NCI-H128 (cell line): Measurements from ENCODE around the gene VWF.
"Not testable (repeated sequence)": the region's sequence is repeated elsewhere in the genome, so short reads cannot be mapped to it uniquely, and the experiment has no call there.

Source experiments
- DNase-seq: peaks from one replicate; lab custom pipeline; 2025; ENCODE audit not compliant: unreplicated experiment; lab: John Stamatoyannopoulos, UW

Gene VWF

GRCh38 chr12:6106218-6106617 lies 18.3 kb downstream of the VWF start:
- DNase-seq: no peak

- no peak for DNase-seq
Observed at GRCh38 chr12:6104842-6105241, 19.6 kb downstream of the VWF start.

- no peak for DNase-seq
Observed at GRCh38 chr12:6104027-6104426, 20.4 kb downstream of the VWF start.

- DNase-seq: not testable (repeated sequence)
Observed at GRCh38 chr12:6102021-6102420, 22.4 kb downstream of the VWF start.

- no peak for DNase-seq
Observed at GRCh38 chr12:6099316-6099715, 25.2 kb downstream of the VWF start.

DNA sequence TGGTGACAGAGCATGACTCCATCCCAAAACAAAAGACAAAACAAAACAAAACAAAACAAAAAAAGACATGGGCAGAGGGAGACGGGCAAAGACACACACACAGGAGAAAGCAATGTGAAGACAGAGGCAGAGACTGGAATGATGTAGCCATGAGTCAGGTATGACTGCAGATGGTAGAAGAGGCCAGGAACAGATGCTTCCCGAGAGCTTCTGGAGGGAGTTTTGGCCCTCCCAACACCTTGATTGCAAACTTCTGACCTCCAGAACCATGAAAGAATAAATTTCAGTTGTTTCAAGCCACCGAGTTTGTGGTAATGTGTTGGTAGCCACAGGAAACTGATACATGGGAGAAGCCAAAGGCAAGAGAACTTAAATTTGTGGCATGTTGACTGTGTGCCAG lies 27.1 kb downstream of the VWF start:
- no peak for DNase-seq

GRCh38 chr12:6096527-6096926 lies 27.9 kb downstream of the VWF start:
- DNase-seq: no peak

- no peak for DNase-seq
Observed at GRCh38 chr12:6095269-6095668, 29.2 kb downstream of the VWF start.

GRCh38 chr12:6093764-6094163 lies 30.7 kb downstream of the VWF start:
- DNase-seq: no peak

DNA sequence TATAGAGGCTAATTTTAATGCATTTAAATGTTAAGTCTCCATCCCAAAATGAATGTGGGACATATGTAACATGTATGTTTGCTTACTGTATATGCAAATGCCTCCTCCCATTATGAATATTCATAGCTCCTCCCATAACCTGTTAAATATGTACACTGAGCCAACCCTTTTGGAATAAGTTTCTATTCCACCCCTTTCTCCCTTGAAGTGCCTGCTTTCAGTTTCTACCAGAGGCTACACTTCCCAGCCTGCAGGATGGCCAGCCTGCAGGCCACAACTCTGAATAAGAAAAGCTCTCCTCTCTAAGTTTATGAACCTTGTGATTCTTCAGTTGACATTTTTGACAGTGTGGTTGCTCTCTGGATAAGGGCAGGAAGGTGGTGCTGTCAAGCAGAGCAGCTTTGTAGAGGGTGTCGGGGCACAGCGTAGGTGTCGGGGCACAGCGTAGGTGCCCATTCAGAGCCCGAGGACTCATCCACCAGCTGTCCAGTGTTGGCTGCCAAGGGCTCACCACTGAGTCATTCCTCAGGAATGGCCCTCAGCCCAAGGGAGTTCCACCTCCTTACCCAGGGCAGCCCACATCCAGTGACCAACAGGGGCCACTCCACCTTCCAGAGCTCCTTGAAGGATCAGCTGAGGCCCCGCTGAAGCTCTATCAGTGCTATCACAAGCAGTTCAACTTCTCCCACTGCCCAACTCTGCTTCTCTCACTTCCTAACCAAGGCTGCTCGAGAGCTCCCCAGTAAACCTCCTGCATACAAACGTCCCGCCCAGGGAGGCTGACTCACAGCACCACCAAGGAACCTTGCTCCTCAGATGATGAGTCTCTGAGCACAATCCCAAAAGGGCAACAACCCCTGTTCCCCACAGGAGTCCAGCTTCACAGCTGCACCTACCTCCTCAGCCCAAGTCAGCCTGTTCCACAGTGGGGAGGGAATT lies 31.4 kb downstream of the VWF start:
- DNase-seq: no peak

- no peak for DNase-seq
Observed at GRCh38 chr12:6091786-6092566, 32.5 kb downstream of the VWF start.

DNA sequence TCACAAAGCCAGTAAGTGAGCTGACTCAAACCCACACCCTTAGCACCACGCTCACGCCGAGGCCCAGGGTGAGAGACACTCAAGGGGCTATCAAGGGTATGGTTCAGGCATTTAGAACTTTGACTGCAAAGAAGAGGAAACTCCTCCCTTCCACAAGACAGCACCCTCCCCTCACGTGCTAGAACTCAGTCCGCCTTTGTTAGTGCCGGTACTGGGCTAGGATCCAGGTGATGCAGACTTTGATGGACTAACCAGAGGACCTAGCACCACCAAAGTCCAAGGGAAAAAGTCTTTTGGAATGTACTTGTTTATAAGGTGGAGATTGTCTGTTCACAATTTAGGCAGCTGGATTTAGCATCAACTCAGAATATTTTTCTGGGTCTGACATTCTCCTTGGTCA lies 33.7 kb downstream of the VWF start:
- no peak for DNase-seq

- DNase-seq: peak; percentile 96
Observed at GRCh38 chr12:6088921-6089747, 35.3 kb downstream of the VWF start.

GRCh38 chr12:6086316-6086715 lies 38.2 kb downstream of the VWF start:
- no peak for DNase-seq

DNA sequence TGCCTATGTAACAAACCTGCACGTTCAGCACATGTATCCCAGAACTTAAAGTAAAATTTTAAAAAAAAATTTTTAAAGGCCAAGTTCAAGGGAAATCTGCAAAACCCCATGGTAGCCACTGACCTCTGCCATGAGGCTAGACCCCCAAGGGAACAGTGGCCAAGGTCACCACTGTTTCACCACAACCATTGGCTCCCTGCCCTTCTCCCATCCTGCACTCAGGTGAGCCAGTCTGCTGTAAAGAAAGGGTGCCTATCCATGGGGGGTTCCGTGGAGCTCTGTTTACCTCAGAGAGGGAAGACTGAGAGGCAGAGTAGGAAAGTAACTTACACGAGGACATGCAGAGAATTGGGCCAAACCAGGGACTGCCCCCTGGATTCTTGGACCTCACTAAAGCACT lies 38.6 kb downstream of the VWF start:
- DNase-seq: no peak

- no peak for DNase-seq
Observed at GRCh38 chr12:6084969-6085450, 39.5 kb downstream of the VWF start.

- no peak for DNase-seq
Observed at GRCh38 chr12:6084261-6084968, 40.1 kb downstream of the VWF start.

- DNase-seq: no peak
Observed at GRCh38 chr12:6083601-6084000, 40.9 kb downstream of the VWF start.

DNA sequence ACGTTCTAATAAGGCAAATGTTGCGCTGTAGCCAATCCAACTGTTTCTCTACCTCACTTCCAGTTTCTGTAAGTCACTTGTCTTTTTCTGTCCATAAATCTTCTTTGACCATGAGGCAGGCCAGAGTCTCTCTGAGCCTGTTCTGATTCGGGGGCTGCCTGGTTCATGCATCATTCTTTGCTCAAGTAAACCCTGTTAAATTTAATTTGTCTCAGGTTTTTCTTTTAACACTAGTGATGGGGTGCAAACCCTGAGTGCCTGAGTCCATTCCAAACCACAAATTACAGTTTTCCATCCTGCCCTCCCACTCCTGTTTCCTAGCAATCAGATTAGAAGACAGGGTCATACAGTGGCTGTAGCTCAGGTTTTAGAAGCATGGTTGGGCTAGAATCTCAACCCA lies 41.9 kb downstream of the VWF start:
- no peak for DNase-seq
